ENCODE results near the gene MAP2K5. TPM values are rescaled to one million over a fixed set of nuclear protein-coding genes. Genes with fewer than 3 reads are reported as not detected.

The MAP2K5 gene
- total RNA-seq, 1 donor from 2014 or later, result 26.7 TPM

GRCh38 chr15:67849538-67849937 is 307.0 kb downstream of the MAP2K5 start:
- no peak overlapping the region for H3K4me3 Mint-ChIP-seq
- peaks cover 2% of the 10 kb centered on the region for H3K9me3 Mint-ChIP-seq
- intact Hi-C loops (cut with micrococcal nuclease), result no loop called here
- no peaks in the 10 kb centered on the region for H3K36me3 Mint-ChIP-seq (ENCODE audit: low read depth)
- H3K27me3 Mint-ChIP-seq, result no peaks in the 10 kb centered on the region
- H3K4me1 Mint-ChIP-seq, result peaks cover 19% of the 10 kb centered on the region
- H3K27ac Mint-ChIP-seq, result no peak overlapping the region
- DNase-seq, result no peak
- CTCF ChIA-PET, result no interaction called here
- TF ChIP-seq CTCF (IDR thresholded peaks at IDR 0.05), result no peak
- POLR2A ChIA-PET, result no interaction called here
- ATAC-seq (ENCODE audit: low read depth), result no peak

GRCh38 chr15:67850336-67850735 is 307.8 kb downstream of the MAP2K5 start:
- H3K4me1 Mint-ChIP-seq, result peaks cover 19% of the 10 kb centered on the region
- intact Hi-C loops (cut with micrococcal nuclease), result no loop called here
- TF ChIP-seq CTCF (IDR thresholded peaks at IDR 0.05), result no peak
- H3K9me3 Mint-ChIP-seq, result peaks cover 2% of the 10 kb centered on the region
- ChIA-PET CTCF (no interaction called here), POLR2A (no interaction called here)
- no peak overlapping the region for H3K4me3 Mint-ChIP-seq
- no peaks in the 10 kb centered on the region for H3K36me3 Mint-ChIP-seq (ENCODE audit: low read depth)
- H3K27ac Mint-ChIP-seq, result no peak overlapping the region
- no peaks in the 10 kb centered on the region for H3K27me3 Mint-ChIP-seq
- ATAC-seq (ENCODE audit: low read depth), result no peak
- DNase-seq, result no peak

- no peak overlapping the region for H3K4me3 Mint-ChIP-seq
- TF ChIP-seq CTCF (IDR thresholded peaks at IDR 0.05), result no peak
- CTCF ChIA-PET, result no interaction called here
- no peaks in the 10 kb centered on the region for H3K36me3 Mint-ChIP-seq (ENCODE audit: low read depth)
- intact Hi-C loops (cut with micrococcal nuclease), result no loop called here
- no peak overlapping the region for H3K27ac Mint-ChIP-seq
- H3K4me1 Mint-ChIP-seq, result peaks cover 23% of the 10 kb centered on the region
- POLR2A ChIA-PET, result no interaction called here
- no peaks in the 10 kb centered on the region for H3K27me3 Mint-ChIP-seq
- DNase-seq, result no peak
- H3K9me3 Mint-ChIP-seq, result peaks cover 2% of the 10 kb centered on the region
- peak; percentile 50 for ATAC-seq (ENCODE audit: low read depth)
Measured at GRCh38 chr15:67850994-67851571, 308.6 kb downstream of the MAP2K5 start.

GRCh38 chr15:67852418-67852817 is 309.9 kb downstream of the MAP2K5 start:
- H3K4me1 Mint-ChIP-seq, result peaks cover 24% of the 10 kb centered on the region

GRCh38 chr15:67853454-67853853 is 311.0 kb downstream of the MAP2K5 start:
- intact Hi-C loops (cut with micrococcal nuclease), result no loop called here
- ChIA-PET CTCF (interaction anchor here (1.2 to 2.6 kb wide), 2 partner anchors 10 to 359 kb away, joined by 4 to 10 read pairs; no protein-coding TSS in a partner anchor), POLR2A (interaction anchor here (0.7 to 1.2 kb wide), 2 partner anchors 12 to 772 kb away, joined by 6 to 16 read pairs; no protein-coding TSS in a partner anchor)
- H3K9me3 Mint-ChIP-seq, result peaks cover 2% of the 10 kb centered on the region
- H3K36me3 Mint-ChIP-seq (ENCODE audit: low read depth), result no peaks in the 10 kb centered on the region
- H3K27me3 Mint-ChIP-seq, result no peaks in the 10 kb centered on the region
- no peak overlapping the region for H3K4me3 Mint-ChIP-seq
- peaks cover 24% of the 10 kb centered on the region for H3K4me1 Mint-ChIP-seq
- no peak for ATAC-seq (ENCODE audit: low read depth)
- H3K27ac Mint-ChIP-seq, result no peak overlapping the region
- no peak for TF ChIP-seq CTCF (IDR thresholded peaks at IDR 0.05)
- no peak for DNase-seq

More at GRCh38 chr15:67852418-67852817, 309.9 kb downstream of the MAP2K5 start:
- H3K36me3 Mint-ChIP-seq (ENCODE audit: low read depth), result no peaks in the 10 kb centered on the region
- DNase-seq (no peak), ATAC-seq (ENCODE audit: low read depth) (no peak)
- CTCF ChIA-PET, result no interaction called here
- POLR2A ChIA-PET, result no interaction called here
- TF ChIP-seq CTCF (IDR thresholded peaks at IDR 0.05), result no peak
- intact Hi-C loops (cut with micrococcal nuclease), result no loop called here
- H3K27ac Mint-ChIP-seq, result no peak overlapping the region
- peaks cover 2% of the 10 kb centered on the region for H3K9me3 Mint-ChIP-seq
- H3K4me3 Mint-ChIP-seq, result no peak overlapping the region
- no peaks in the 10 kb centered on the region for H3K27me3 Mint-ChIP-seq
